ENCODE measurements around the gene NRIP1. TPM values are rescaled to one million over a fixed set of nuclear protein-coding genes. Genes with fewer than 3 reads are reported as not detected.

The NRIP1 gene
- total and polyA plus RNA-seq, 10 of the 15 experiments (the other 5 are each of a cell fraction or from before 2014, with no cell fraction given), result 2.9 to 26.1 (median 9.3) TPM

DNA sequence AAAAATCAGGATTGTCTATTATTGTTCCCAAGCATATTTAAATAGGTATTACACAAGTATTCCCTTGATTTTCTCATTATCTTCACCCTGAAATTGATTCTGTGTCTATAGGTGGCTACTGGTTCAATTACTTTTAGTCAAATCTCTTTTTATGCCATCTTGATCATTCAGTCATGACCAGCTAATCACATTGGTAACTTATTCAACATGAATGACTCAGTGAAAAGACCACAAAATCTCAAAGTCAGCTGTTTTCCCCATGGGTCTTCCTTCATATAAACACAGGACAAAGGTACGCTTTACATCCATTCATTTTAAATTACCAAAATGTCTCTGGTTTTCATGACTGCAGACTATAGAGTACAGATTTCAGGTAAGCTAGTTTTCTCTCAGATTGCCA is 23.7 kb upstream of the NRIP1 start:
- H3K9me3 ChIP-seq (replicated peaks; ENCODE audit: control insufficient read depth, insufficient read depth, low read length), result no peaks in the 10 kb centered on the region
- H3K27me3 ChIP-seq (replicated peaks in 1 of 2; ENCODE audit: control insufficient read depth in 2 of 2, insufficient read depth in 2 of 2, low read length in 1 of 2), result no peaks in the 10 kb centered on the region
- in situ Hi-C loops (cut with MboI), result no loop called here
- 23% methylated on average over 1 of the region's 1 CpG for WGBS (ENCODE audit: insufficient coverage, insufficient replicate concordance, low lambda C conversion rate, missing lambda C conversion rate)
- SMC1A ChIA-PET (ENCODE audit: uncharacterized antibody, unreplicated experiment), result no interaction called here
- no peak for FAIRE-seq
- CTCF ChIA-PET, result no interaction called here
- no peak for TF ChIP-seq ESRRA (IDR thresholded peaks at IDR 0.05; ENCODE audit: low read length)
- no peak for TF ChIP-seq CHD1 (IDR thresholded peaks at IDR 0.05; ENCODE audit: low read depth, low read length)
- TF ChIP-seq, protein P1, sequence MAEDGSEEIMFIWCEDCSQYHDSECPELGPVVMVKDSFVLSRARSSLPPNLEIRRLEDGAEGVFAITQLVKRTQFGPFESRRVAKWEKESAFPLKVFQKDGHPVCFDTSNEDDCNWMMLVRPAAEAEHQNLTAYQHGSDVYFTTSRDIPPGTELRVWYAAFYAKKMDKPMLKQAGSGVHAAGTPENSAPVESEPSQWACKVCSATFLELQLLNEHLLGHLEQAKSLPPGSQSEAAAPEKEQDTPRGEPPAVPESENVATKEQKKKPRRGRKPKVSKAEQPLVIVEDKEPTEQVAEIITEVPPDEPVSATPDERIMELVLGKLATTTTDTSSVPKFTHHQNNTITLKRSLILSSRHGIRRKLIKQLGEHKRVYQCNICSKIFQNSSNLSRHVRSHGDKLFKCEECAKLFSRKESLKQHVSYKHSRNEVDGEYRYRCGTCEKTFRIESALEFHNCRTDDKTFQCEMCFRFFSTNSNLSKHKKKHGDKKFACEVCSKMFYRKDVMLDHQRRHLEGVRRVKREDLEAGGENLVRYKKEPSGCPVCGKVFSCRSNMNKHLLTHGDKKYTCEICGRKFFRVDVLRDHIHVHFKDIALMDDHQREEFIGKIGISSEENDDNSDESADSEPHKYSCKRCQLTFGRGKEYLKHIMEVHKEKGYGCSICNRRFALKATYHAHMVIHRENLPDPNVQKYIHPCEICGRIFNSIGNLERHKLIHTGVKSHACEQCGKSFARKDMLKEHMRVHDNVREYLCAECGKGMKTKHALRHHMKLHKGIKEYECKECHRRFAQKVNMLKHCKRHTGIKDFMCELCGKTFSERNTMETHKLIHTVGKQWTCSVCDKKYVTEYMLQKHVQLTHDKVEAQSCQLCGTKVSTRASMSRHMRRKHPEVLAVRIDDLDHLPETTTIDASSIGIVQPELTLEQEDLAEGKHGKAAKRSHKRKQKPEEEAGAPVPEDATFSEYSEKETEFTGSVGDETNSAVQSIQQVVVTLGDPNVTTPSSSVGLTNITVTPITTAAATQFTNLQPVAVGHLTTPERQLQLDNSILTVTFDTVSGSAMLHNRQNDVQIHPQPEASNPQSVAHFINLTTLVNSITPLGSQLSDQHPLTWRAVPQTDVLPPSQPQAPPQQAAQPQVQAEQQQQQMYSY (CRISPR knock-in tag; IDR thresholded peaks at IDR 0.05), result no peak
- TF ChIP-seq, protein P2, sequence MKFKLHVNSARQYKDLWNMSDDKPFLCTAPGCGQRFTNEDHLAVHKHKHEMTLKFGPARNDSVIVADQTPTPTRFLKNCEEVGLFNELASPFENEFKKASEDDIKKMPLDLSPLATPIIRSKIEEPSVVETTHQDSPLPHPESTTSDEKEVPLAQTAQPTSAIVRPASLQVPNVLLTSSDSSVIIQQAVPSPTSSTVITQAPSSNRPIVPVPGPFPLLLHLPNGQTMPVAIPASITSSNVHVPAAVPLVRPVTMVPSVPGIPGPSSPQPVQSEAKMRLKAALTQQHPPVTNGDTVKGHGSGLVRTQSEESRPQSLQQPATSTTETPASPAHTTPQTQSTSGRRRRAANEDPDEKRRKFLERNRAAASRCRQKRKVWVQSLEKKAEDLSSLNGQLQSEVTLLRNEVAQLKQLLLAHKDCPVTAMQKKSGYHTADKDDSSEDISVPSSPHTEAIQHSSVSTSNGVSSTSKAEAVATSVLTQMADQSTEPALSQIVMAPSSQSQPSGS (IDR thresholded peaks at IDR 0.05; ENCODE audit: low read length), result no peak
- H3K9ac ChIP-seq (ENCODE audit: control insufficient read depth, insufficient read depth, low read length), result no peak overlapping the region
- no peak for DNase-seq (ENCODE audit: low read depth, low spot score)
- no peaks in the 10 kb centered on the region for H3K79me2 ChIP-seq (ENCODE audit: control insufficient read depth, insufficient read depth, low read length)
- RAD21 ChIA-PET (ENCODE audit: unreplicated experiment), result no interaction called here
- POLR2A ChIA-PET, result no interaction called here
- intact Hi-C loops (cut with micrococcal nuclease; ENCODE audit: unreplicated experiment), result no loop called here
- H3K4me2 ChIP-seq (ENCODE audit: control insufficient read depth, insufficient read depth), result no peak overlapping the region
- no peak; the same call in 2 of the 3 replicates for ATAC-seq
- BruUV-seq (replicated peaks), result no TSS peak
- no peaks in the 10 kb centered on the region for H4K20me1 ChIP-seq (ENCODE audit: control insufficient read depth, insufficient read depth)
- no peak overlapping the region for H2AFZ ChIP-seq (ENCODE audit: control insufficient read depth, low read depth, low read length)
- no peaks in the 10 kb centered on the region for H3K4me1 ChIP-seq (ENCODE audit: control insufficient read depth, insufficient read depth, low read length)
- no peak overlapping the region for H3K27ac ChIP-seq (ENCODE audit: control insufficient read depth, insufficient read depth)
- H3K36me3 ChIP-seq (ENCODE audit: control insufficient read depth in 2 of 2, insufficient read depth in 2 of 2, low read length in 1 of 2), result no peaks in the 10 kb centered on the region
- H3K4me3 ChIP-seq, result no peak overlapping the region

Data from GM12878 (cell line).